GM18867 (cell line): ENCODE data around the gene MYCL.
"Not testable (repeated sequence)": the region's sequence is repeated elsewhere in the genome, so short reads cannot be mapped to it uniquely, and the experiment has no call there.

Source experiments
- ATAC-seq: cut with Tn5 transposase; IDR thresholded peaks from one replicate; pipeline ENCODE4 v1.9.1; 2021; ENCODE audit warnings: mild to moderate bottlenecking, moderate library complexity; ENCODE audit not compliant: unreplicated experiment

MYCL gene

DNA sequence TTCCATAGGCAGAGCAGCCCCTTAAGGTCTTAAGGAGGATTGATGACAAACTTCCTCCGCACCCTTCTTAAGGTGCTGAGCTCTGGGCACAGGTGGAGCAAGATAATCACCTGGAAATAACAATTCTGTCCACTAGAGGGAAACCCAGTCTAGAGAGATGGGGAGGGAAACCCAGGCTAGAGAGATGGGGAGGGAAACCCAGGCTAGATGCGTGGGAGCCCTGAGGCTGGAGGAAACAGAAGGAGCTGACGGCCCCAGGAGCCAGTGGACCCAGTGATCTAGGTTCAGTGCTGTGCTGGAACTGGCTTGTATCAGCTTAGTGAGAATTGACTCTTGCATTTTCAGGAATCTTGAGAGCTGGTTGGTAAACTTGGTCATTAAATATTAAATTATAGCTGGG is 17.8 kb upstream of the MYCL start:
- peak; percentile 62 for ATAC-seq

- ATAC-seq, result no peak
These were observed 16.1 kb upstream of the MYCL start for GRCh38 chr1:39917825-39918224.

DNA sequence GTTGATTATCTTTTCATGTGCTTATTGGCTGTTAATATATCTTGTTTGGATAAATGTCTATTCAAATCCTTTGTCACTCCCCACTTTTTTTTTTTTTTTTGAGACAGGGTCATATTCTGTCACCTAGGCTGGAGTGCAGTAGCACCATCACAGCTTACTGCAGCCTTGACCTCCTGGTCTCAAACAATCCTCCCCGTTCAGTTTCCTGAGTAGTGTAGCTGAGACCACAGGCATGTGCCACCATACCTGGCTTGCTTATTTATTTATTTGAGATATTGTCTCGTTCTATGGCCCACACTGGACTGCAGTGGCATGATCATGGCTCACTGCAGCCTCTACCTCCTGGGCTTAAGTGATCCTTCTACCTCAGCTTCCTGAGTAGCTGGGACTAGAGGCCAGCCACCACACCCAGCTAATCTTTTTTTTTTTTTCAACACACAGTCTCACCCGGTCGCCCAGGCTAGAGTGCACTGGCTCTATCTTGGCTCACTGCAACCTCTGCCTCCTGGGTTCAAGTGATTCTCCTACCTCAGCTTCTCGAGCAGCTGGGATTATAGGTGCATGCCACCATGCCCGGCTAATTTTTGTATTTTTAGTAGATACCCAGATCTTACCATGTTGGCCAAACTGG is 13.9 kb upstream of the MYCL start:
- no peak for ATAC-seq

DNA sequence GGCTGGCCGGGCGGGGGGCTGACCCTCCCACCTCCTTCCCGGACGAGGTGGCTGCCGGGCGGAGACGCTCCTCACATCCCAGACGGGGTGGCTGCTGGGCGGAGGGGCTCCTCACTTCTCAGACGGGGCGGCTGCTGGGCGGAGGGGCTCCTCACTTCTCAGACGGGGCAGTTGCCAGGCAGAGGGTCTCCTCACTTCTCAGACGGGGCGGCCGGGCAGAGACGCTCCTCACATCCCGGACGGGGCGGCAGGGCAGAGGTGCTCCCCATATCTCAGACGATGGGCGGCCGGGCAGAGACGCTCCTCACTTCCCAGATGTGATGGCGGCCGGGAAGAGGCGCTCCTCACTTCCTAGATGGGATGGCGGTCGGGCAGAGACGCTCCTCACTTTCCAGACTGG is 11.4 kb upstream of the MYCL start:
- not testable (repeated sequence) for ATAC-seq

- ATAC-seq, result no peak
These were observed 8.5 kb upstream of the MYCL start for GRCh38 chr1:39910263-39910662.

GRCh38 chr1:39908534-39908933 is 6.8 kb upstream of the MYCL start:
- no peak for ATAC-seq

- ATAC-seq, result no peak
These were observed 6.1 kb upstream of the MYCL start for GRCh38 chr1:39907528-39908453.

- no peak for ATAC-seq
These were observed 3.5 kb upstream of the MYCL start for GRCh38 chr1:39905172-39905571.

DNA sequence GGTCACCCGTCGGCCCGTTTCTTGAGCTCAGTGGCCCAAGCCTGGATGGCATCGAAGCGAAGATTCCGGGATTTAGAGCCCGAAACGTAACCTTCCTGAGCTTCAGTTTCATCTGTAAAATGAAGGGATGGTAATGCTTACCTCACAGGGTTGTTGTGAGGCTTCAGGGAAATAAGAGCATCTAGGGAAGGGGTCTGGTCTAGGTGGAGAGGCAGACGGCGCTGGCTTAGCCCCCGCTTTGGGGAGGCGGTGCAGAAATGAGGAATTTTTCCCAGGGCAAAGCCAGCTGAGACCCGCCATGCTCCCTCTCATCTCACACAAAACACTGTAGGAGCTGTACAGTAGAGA is 717 bp upstream of the MYCL start:
- ATAC-seq, result no peak

DNA sequence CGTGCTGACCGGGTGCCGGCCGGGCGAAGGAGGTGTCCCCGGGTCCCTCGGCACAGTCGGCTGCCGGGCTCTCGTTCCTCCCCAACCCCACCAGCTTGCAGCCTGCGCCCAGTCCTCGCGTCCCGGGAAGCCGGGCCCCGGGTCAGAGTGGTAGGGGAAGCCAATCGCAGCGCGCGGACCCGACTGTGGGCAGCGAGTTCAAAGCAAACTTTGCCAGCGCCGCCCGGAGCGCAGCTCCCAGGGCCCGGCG is 328 bp downstream of the MYCL start:
- peak; percentile 9 for ATAC-seq

DNA sequence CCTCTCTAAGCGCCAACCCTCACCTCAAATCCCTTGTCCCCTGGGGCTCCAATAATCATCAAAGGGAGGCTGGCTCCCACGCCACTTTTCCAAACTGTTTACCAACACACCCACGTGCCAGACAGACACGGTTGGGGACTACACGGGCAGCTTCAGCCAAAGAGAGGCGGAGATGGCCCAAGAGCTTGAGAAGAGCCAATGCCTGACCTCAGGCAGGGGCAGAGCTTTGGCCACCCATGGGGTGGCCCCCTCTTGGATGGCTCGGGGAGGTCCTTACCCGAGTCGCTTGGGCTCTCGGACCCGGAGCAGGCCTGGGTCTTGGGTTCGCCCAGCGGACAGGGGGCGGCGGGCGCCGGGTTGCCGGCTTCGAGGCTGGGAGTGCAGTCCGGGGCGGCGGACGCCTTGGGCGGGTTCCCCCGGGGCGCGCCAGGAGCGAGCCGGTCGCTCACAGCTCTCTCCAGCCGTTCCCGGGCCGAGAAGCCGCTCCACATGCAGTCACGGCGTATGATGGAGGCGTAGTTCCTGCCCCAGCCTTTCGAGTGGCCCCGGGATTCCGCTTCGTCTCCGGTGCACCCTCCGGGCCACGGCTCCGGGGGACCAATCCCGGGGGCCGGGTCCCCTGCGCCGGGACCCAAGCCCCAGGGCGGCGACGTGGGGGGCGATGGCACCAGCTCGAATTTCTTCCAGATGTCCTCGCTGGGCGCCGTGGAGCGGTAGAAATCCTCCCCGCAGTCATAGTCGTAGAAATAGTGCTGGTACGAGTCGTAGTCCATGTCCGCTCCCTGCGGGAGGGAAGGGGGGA is 854 bp downstream of the MYCL start:
- ATAC-seq, result no peak

DNA sequence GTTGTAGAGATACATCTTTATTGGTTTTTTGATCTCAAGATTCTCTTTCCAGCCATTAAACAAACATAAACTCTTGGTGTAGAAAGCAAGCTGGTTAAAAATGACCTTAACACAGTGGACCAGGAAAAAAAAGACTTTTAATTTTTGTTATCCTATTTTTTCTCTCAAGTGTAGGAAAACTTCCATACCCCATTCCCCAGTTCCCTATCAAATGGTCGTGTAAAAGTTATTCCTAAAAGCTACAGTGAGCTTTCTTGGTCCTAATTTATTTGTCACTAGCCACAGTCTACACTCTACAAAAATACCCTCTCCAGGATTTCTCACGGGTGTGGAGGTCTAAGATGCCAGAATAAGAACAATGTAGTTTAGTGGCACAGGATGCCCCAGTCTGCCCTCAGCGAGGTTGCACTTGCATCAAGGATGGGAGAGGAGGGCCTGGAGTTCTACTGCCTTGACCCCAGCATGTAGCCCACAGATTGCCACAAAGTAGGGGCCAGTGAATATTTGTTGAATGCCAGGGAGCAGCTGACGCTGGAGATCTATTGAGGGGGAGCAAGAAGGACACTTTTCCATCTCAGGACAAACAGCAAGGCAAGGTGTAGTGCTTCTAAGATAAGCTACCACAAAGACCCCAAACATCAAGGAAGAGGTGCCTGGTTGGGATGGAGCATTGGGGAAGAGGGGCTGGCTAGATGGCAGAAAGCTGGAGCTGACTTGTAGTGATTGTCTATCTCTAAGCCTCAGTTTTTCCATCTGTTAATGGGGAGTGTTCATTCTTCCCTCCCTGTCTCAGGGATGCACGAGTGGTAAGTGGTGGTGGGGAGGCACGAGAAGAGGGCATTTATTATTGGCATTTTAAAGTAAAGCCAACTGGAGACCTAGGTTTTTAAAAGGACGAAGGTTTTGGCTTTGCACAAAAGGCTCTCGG is 1.8 kb downstream of the MYCL start:
- ATAC-seq, result no peak

DNA sequence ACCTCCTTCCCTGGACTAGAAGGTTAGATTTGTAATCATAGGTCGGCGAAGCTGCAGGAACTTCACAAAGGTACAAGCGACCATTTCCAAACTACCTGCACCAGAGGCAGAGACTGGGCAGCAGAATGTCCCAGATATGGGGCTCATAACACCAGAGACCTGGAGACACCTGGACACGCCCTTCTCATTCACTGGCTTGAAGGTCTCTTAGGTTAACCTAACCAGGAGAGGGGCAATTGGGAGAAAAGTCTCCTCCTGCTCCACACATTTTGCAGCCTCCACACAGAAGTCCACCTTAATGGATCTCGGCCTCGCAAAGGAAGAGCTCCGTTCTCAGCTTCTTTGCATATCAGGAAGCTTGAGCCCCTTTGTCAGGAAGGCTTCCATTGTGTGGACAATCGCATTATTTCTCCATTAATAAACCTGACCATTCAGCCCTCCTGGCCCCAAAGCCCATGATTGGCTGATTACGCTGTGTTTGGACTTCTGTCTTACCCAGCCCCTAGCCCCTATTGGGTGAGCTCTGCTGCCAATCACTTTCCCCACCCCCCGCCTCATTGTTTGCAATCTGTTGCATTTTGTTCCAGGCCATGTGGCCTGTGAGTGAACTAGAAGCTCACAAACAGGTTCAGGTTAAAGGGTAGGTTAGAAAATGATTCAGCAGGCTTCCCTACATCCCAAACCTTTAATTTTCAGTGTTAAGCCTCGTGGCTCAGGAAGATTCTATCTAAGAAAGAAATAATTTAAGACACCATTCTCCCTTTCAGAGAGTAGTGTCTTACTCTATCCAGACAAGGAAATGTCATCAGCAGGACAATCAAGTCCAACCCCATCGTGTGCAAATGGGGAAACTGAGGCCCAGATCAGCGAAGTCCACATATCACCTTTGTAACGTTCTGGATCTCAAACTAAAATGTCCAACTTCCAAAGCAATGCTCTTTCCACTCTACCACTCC is 2.8 kb downstream of the MYCL start:
- no peak for ATAC-seq

GRCh38 chr1:39898191-39898590 is 3.5 kb downstream of the MYCL start:
- no peak for ATAC-seq

- ATAC-seq, result no peak
These were observed 4.6 kb downstream of the MYCL start for GRCh38 chr1:39896909-39897685.

DNA sequence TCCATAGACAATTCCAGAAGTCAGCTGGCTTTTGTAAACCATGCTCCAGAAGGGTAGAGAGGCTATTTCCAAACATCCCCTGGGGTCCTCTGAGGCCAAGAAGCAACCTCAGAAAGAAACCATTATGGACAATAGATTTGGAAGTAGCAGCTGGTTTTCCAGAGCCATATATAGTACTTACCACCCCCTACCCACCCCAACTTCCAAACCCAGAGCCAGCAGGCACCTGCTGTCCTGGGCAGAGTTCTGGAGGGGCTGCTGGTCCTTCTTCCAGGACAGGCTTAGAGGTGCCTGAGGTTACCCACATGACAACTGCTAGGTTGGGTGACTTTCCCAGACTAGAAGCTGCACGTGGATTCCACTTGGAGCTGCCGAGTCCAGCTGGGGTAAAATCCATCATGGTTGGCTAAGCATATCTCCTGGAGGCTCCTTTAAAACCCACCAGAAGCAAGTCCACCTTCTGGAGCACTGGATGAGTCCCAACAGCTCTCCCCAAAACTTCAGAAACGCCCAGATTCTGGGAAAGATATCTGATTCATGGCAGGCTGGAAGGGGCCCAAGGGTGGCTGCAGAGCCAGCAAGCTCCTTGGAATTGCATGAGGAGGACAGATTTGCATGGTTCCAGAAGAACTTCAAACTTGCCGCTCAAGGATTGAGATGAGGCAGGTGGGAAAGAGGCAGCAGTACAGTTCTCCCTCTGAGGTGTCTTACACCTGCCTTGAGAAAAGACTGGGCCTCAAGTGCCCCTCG is 5.8 kb downstream of the MYCL start:
- no peak for ATAC-seq

DNA sequence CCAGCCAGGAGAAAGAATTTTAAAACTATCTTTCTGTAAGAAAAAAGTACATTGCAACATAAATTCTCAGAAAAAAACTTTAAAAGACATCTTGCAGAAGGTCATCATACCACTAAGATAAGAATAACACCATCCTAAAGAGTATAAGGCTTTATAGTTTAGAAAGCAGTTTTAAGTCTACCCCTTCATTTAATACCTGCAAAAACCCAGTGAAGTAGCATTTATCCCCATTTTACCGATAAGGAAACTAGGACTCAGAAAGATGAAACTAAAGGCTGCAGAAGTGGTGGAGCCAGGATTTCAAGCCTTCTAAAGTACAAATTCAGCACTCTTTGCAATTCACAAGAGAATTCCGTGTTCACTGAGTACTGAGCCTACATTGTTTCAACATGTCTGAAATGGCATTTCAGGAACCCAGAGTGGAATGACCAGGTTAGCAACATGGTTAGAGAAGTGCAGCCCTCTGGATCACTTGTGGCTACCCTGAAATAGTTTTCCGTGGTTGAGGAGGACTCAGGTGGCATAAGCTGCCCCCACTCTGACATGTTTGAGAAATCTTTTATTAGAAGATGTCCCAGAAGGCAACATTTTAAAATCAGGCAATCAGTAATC is 6.7 kb downstream of the MYCL start:
- no peak for ATAC-seq
